NCI-H128 (cell line): ENCODE measurements around the gene DEDD2.

Experiments
- DNase-seq: peaks from one replicate; lab custom pipeline; 2025; ENCODE audit not compliant: unreplicated experiment; lab: John Stamatoyannopoulos, UW

DEDD2 gene

DNA sequence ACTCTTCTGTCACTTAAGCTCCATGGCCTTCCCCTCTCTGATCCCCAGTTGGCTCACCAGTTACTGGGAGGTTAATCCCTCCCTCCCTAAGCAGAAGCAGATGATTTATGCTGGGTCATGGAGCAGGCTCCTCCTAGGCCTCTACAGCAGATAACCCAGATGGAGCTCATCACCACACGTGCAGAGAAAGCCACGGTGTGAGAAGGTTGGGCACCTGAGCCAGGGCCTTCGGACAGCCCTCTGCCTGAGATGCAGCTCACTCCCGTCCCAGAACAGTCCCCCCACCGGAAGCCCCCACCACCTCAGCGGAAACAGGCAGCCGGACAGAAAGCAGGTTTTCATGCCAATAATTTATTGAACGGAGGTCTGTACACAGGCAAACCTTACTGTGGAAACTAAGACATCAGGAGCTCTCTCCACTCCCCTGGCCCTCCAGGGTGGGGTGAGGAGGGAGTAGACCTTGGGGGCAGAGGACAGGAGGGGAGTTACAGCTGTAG lies 12.4 kb upstream of the DEDD2 start:
- no peak for DNase-seq

DNA sequence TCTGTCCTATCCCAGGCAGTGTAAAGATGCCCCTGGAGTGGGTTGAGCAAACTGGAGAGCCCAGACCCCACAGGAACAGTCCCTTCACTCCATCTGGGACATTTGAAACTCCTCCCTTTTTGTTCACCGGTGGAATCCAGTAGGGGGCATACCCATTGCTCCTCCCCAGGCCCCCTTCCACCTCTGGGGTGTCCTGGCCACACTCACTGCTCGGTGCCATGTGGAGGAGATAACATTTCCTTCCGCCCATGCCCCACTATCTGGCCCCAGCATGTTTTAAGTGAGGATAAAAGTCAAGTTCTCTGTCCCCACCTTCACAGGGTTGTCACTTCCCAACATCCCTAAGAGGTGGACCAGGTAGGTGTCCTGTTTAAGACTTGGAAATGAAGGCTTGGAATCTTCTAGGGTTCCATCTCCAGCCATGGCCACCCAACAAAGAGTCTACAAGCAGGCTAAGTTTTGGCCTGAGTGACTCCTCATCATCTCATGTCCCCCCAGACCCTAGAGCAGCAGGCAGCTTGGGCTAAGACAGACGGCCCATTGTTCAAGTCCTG lies 11.9 kb upstream of the DEDD2 start:
- no peak for DNase-seq

DNA sequence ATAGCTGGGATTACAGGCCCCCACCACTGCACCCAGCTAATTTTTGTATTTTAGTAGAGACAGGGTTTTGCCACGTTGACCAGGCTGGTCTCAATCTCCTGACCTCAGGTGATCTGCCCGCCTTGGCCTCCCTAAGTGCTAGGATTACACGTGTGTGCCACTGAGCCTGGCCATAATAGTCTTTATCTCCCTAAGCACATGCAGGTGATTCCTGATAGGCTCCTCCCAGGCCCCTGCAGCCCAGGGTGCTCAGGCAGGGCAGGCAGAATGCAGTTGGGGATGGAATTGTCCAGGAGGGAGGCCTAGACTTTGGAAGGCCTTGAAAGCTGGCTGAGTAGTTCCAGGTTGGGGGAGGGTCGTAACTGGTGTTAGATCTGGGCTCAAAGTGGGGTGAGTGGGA lies 11.2 kb upstream of the DEDD2 start:
- no peak for DNase-seq

GRCh38 chr19:42226886-42227285 lies 9.4 kb upstream of the DEDD2 start:
- DNase-seq, result no peak

DNA sequence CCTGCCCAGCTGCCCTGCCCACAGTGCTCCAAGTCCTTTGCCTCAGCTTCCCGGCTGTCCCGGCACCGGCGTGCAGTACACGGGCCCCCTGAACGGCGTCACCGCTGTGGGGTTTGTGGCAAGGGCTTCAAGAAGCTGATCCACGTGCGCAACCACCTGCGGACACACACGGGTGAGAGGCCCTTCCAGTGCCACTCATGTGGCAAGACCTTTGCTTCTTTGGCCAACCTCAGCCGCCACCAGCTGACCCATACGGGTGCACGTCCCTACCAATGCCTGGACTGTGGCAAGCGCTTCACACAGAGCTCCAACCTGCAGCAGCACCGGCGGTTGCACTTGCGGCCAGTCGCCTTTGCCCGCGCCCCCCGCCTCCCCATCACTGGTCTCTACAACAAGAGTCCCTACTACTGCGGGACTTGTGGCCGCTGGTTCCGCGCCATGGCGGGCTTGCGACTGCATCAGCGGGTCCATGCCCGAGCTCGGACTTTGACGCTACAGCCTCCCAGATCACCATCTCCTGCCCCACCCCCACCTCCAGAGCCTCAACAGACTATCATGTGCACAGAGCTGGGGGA lies 8.3 kb upstream of the DEDD2 start:
- DNase-seq, result no peak

GRCh38 chr19:42224940-42225717 lies 7.7 kb upstream of the DEDD2 start:
- no peak for DNase-seq

GRCh38 chr19:42220751-42221097 lies 3.2 kb upstream of the DEDD2 start:
- no peak for DNase-seq

GRCh38 chr19:42219812-42220750 lies 2.6 kb upstream of the DEDD2 start, which contains the start of gene ZNF526:
Gene ZNF526 (plus strand): TSS chr19:42220312. CDS start chr19:42224404, 4,092 bp downstream.
- peak; percentile 96 for DNase-seq

GRCh38 chr19:42216653-42217519 lies 591 bp downstream of the DEDD2 start:
- peak; percentile 13 for DNase-seq

GRCh38 chr19:42214810-42215485 lies 2.5 kb downstream of the DEDD2 start:
- DNase-seq, result no peak

GRCh38 chr19:42212886-42213285 lies 4.6 kb downstream of the DEDD2 start:
- no peak for DNase-seq

- DNase-seq, result no peak
These were observed 8.9 kb downstream of the DEDD2 start for GRCh38 chr19:42208612-42209011.

GRCh38 chr19:42207767-42208271 lies 9.7 kb downstream of the DEDD2 start:
- no peak for DNase-seq

GRCh38 chr19:42206871-42207755 lies 10.4 kb downstream of the DEDD2 start:
- DNase-seq, result no peak

DNA sequence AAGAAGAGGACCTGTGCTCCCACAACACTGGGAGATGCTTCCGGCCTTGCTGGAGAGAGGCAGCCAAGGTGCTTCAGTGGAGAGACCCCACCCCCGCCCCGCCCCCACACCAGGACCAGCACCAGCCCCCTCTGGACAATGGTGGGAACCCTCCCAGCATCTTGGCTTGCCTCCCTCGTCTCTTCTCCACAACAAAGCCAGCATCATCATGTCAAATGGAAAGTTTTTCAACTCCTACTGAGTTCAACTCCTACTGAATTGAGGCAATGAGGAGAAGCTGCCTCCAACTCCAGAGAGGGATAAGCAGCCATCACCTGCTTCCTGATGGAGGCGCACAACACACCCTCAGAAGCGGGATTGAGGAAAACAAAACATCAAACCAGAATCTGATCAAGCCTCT lies 12.8 kb downstream of the DEDD2 start:
- DNase-seq, result no peak

GRCh38 chr19:42203700-42204099 lies 13.8 kb downstream of the DEDD2 start:
- no peak for DNase-seq

DNA sequence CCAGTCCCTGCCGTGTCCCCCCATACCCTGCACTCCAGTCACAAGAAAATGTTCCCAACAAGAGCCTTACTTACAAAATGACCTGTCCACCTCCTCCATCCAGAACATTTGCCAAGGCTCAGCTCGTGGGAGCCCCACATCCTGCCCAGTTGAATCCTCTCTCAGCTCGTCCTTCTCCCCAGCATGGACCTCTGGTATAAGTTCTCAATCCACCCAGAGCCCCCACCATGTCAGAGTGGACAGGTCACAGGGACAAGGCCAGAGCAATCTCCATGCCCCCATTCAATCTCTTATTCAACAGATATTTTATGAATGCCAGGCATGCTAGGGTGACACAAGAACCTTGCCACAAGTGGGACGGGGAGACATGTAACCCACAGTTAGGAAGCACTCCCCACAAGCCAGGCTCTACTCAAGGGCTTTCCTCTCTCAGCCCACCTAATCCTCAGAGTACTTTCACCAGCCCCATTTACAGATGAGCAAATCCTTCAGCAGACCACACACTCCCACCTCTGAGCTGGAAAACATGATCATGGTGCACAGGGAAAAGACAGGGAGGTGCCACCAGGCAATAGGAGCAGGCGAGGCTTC lies 15.1 kb downstream of the DEDD2 start:
- DNase-seq, result no peak
